ENCODE data around the gene MYO3B. TPM values are rescaled to one million over a fixed set of nuclear protein-coding genes. Genes with fewer than 3 reads are reported as not detected.

The MYO3B gene
- total RNA-seq, 1 experiment from 2014 or later: 0.63 TPM

DNA sequence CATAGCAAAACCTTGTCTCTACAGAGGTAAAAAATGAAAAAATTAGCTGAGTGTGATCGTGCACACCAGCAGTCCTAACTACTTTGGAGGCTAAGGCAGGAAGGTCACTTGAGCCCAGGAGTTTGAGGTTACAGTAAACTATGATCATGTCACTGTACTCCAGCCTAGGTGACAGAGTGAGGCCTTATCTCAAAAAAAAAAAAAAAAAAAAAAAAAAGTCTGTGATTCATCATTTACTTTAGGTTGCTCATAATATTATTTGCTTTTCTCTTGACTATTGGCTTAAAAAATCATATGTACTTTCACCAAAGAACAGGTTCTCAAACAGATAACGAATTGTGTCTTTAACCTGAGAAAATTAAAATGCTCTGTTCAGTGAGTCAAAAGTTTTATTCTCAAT is 129.1 kb downstream of the MYO3B start:
- Histone ChIP-seq H3K18ac (ENCODE audit: insufficient read length, low read depth, low read length) (no peak overlapping the region), H3T11ph (ENCODE audit: low read length) (no peak overlapping the region), H2AFZ (ENCODE audit: low read length) (no peak overlapping the region), H3K14ac (ENCODE audit: insufficient read depth, low read length) (no peak overlapping the region), H3K23ac (ENCODE audit: insufficient read length, low read depth, low read length) (no peak overlapping the region), H4K8ac (replicated peaks; ENCODE audit: insufficient read length, low read depth, low read length) (no peak overlapping the region), H2BK15ac (ENCODE audit: low read depth, low read length) (no peak overlapping the region), H3K56ac (ENCODE audit: insufficient read length, low read depth, low read length) (no peak overlapping the region), H3K23me2 (ENCODE audit: insufficient read length, low read depth, low read length, poor library complexity, severe bottlenecking) (no peaks in the 10 kb centered on the region), H2BK20ac (ENCODE audit: low read depth, low read length, poor library complexity, severe bottlenecking) (no peak overlapping the region), H3K4me2 (ENCODE audit: insufficient read depth, insufficient read length, low read length) (no peak overlapping the region), H2AK5ac (ENCODE audit: insufficient read length, low read length) (no peak overlapping the region), H3K4ac (ENCODE audit: low read depth, low read length) (no peak overlapping the region), H3K27ac (ENCODE audit: insufficient read length, low read depth, low read length) (no peak overlapping the region), H3K79me2 (ENCODE audit: insufficient read depth, low read length) (no peaks in the 10 kb centered on the region), H3K79me1 (ENCODE audit: insufficient read depth, low read depth, low read length, poor library complexity, severe bottlenecking) (no peaks in the 10 kb centered on the region), H4K91ac (ENCODE audit: insufficient read length, low read depth, low read length) (no peak overlapping the region), H3K27me3 (ENCODE audit: insufficient read depth, low read length) (no peaks in the 10 kb centered on the region), H2BK5ac (ENCODE audit: insufficient read length, low read length) (no peak overlapping the region), H2BK120ac (ENCODE audit: low read depth, low read length, poor library complexity, severe bottlenecking) (no peak overlapping the region), H3K9me3 (ENCODE audit: control insufficient read depth, low read depth, low read length) (no peaks in the 10 kb centered on the region), H2BK12ac (ENCODE audit: insufficient read length, low read depth, low read length) (no peak overlapping the region), H4K5ac (ENCODE audit: insufficient read length, low read depth, low read length) (no peak overlapping the region), H4K20me1 (ENCODE audit: control insufficient read depth, insufficient read depth, insufficient read length) (no peaks in the 10 kb centered on the region), H3K9ac (ENCODE audit: extremely low read depth, insufficient read length, low read length) (no peak overlapping the region), H3K4me1 (ENCODE audit: insufficient read depth, low read length) (no peaks in the 10 kb centered on the region)
- H3K36me3 Mint-ChIP-seq (ENCODE audit: insufficient read depth in 1 of 3, low read depth in 3 of 3): no peaks in the 10 kb centered on the region
- H3K9me3 Mint-ChIP-seq: no peaks in the 10 kb centered on the region
- H3K4me1 Mint-ChIP-seq: peaks cover 6 to 7% of the 10 kb centered on the region in 2 experiments; a peak in 2 of 4 replicates
- no peak for DNase-seq
- H3K27me3 Mint-ChIP-seq (ENCODE audit: low read depth): no peaks in the 10 kb centered on the region
- TF ChIP-seq, protein P1, sequence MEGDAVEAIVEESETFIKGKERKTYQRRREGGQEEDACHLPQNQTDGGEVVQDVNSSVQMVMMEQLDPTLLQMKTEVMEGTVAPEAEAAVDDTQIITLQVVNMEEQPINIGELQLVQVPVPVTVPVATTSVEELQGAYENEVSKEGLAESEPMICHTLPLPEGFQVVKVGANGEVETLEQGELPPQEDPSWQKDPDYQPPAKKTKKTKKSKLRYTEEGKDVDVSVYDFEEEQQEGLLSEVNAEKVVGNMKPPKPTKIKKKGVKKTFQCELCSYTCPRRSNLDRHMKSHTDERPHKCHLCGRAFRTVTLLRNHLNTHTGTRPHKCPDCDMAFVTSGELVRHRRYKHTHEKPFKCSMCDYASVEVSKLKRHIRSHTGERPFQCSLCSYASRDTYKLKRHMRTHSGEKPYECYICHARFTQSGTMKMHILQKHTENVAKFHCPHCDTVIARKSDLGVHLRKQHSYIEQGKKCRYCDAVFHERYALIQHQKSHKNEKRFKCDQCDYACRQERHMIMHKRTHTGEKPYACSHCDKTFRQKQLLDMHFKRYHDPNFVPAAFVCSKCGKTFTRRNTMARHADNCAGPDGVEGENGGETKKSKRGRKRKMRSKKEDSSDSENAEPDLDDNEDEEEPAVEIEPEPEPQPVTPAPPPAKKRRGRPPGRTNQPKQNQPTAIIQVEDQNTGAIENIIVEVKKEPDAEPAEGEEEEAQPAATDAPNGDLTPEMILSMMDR (conservative IDR thresholded peaks at IDR 0.05): no peak
- no CpG with 5 or more reads among the region's 2 CpGs for WGBS (ENCODE audit: extremely low coverage, insufficient read length, low lambda C conversion rate)
- H3K4me3 Mint-ChIP-seq: no peak overlapping the region
- no peak overlapping the region for H3K27ac Mint-ChIP-seq

Measured in H9 (cell line).